Measurements from ENCODE around the gene IL13. TPM values are rescaled to one million over a fixed set of nuclear protein-coding genes. Genes with fewer than 3 reads are reported as not detected.

IL13 gene
- total RNA-seq, 2 experiments from 2014 or later = 1.4 to 1.6 TPM

DNA sequence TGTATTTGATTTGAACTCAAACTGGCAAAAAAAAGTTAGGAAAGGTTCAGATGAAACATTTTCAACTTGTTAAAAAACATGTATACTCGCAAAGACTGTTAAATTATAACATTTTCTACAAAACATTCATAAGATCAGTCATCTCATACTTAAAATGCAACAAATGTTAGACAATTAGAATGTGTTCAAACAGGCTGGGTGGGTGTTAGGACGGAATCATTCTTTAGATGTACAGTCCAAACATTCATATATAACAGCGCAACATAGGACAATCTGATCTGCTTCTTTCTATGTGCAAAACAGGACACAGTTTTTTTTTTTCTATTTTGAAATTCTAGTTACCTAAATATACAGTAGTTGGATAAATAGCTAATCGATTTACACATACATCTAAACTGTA lies 38.0 kb downstream of the IL13 start:
- Mint-ChIP-seq H3K27ac (no peak overlapping the region), H3K36me3 (ENCODE audit: low read depth) (peaks cover 46% of the 10 kb centered on the region), H3K9me3 (ENCODE audit: insufficient read depth) (no peaks in the 10 kb centered on the region), H3K4me1 (ENCODE audit: low read depth) (peaks cover 22% of the 10 kb centered on the region), H3K4me3 (no peak overlapping the region), H3K27me3 (ENCODE audit: low read depth) (no peaks in the 10 kb centered on the region)
- no peak for DNase-seq
- no peak for ATAC-seq
- ChIA-PET POLR2A (no interaction called here), CTCF (interaction anchor here (0.7 kb wide), 1 partner anchor 169 kb away, joined by 3 read pairs; no protein-coding TSS in a partner anchor)

DNA sequence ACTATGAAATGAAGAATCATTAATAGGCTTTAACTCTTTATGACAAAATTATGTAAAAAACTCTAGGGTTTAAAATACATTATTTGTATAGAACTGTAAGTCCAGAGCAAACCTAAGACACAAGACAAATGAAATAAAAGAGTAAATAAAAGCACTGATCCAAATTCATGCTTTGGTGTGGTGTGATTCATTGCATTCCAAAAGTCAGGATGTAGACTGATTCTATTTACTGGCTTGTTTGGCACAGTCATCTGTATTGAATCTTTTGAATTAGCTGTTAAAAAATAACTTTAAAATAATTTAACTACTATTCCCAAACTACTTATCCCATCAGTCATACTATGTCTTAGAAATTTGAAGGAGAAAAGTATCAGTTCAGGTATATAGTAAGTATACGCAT lies 46.9 kb downstream of the IL13 start:
- POLR2A ChIA-PET = no interaction called here
- H3K4me3 Mint-ChIP-seq = peak overlapping the region; percentile 26
- DNase-seq = no peak
- ATAC-seq = no peak
- CTCF ChIA-PET = interaction anchor here (0.6 to 2.4 kb wide), 7 partner anchors 11 to 137 kb away, joined by 3 to 15 read pairs (median 3); partner anchors contain the start of gene CCNI2
- peaks cover 40% of the 10 kb centered on the region for H3K36me3 Mint-ChIP-seq (ENCODE audit: low read depth)
- H3K27ac Mint-ChIP-seq = peak overlapping the region; percentile 73
- H3K27me3 Mint-ChIP-seq (ENCODE audit: low read depth) = no peaks in the 10 kb centered on the region
- peaks cover 34% of the 10 kb centered on the region for H3K4me1 Mint-ChIP-seq (ENCODE audit: low read depth)
- no peaks in the 10 kb centered on the region for H3K9me3 Mint-ChIP-seq (ENCODE audit: insufficient read depth)

DNA sequence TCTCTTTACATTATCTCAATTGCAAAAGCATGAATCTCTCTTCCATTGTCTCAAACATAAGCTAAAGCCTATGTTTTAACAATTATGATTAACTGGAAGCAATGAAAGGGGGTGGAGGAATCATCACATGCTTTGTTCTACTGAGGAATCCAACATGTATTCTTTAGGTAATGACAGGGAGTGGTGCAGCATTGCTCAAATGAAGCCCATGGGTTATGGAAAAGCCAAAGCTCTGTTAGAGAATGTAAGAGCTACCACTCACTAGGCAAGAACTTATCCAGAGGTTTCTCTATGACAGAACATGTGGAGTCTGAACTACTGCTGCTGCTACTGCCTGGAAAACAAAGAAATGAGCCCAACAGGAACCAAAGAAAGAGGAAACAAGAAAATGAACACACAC lies 50.7 kb downstream of the IL13 start:
- DNase-seq (no peak), ATAC-seq (no peak)
- peaks cover 29% of the 10 kb centered on the region for H3K36me3 Mint-ChIP-seq (ENCODE audit: low read depth)
- no peak overlapping the region for H3K27ac Mint-ChIP-seq
- CTCF ChIA-PET = interaction anchor here (0.8 to 2.4 kb wide), 3 partner anchors 21 to 182 kb away, joined by 3 to 8 read pairs (median 3); no protein-coding TSS in a partner anchor
- H3K27me3 Mint-ChIP-seq (ENCODE audit: low read depth) = no peaks in the 10 kb centered on the region
- peaks cover 25% of the 10 kb centered on the region for H3K4me1 Mint-ChIP-seq (ENCODE audit: low read depth)
- H3K4me3 Mint-ChIP-seq = no peak overlapping the region
- POLR2A ChIA-PET = interaction anchor here (0.7 to 1.1 kb wide), 2 partner anchors 11 to 88 kb away, joined by 3 read pairs; no protein-coding TSS in a partner anchor
- H3K9me3 Mint-ChIP-seq (ENCODE audit: insufficient read depth) = no peaks in the 10 kb centered on the region

Other genes starting within 250 kb of the IL13 start
- 100 to 1,000 TPM; 221 to 228 TPM for gene IRF1, start 167.4 kb upstream of the IL13 start, total RNA-seq
- under 1 TPM in 1 of 2 experiments, not detected in 1; 0.71 TPM for gene IL5, start 114.7 kb upstream of the IL13 start, total RNA-seq
- 10 to 100 TPM; 30.4 to 34.5 TPM for gene RAD50, start 101.2 kb upstream of the IL13 start, total RNA-seq
- not detected for gene IL4, start 15.8 kb downstream of the IL13 start, total RNA-seq
- 10 to 100 TPM; 14.0 to 15.7 TPM for gene KIF3A, start 79.4 kb downstream of the IL13 start, total RNA-seq
- 1 to 10 TPM; 8.3 to 9.5 TPM for gene CCNI2, start 89.3 kb downstream of the IL13 start, total RNA-seq
- gene SEPTIN8, start 119.1 kb downstream of the IL13 start, total RNA-seq = 10 to 100 TPM; 35.1 to 35.3 TPM
- gene SOWAHA, start 155.1 kb downstream of the IL13 start, total RNA-seq = not detected
- 1 to 10 TPM; 2.9 to 3.3 TPM for gene SHROOM1, start 172.5 kb downstream of the IL13 start, total RNA-seq
- gene GDF9, start 208.3 kb downstream of the IL13 start, total RNA-seq = under 1 TPM; 0.52 to 0.92 TPM
- gene UQCRQ, start 208.5 kb downstream of the IL13 start, total RNA-seq = 100 to 1,000 TPM; 381 to 396 TPM
- 1 to 10 TPM; 3.4 to 3.7 TPM for gene LEAP2, start 215.5 kb downstream of the IL13 start, total RNA-seq